ENCODE data around the gene C9orf153. TPM values are rescaled to one million over a fixed set of nuclear protein-coding genes. Genes with fewer than 3 reads are reported as not detected.
"Not testable (repeated sequence)": the region's sequence is repeated elsewhere in the genome, so short reads cannot be mapped to it uniquely, and the experiment has no call there.

The C9orf153 gene
- total RNA-seq, 1 donor from 2014 or later = 0.95 TPM

- ATAC-seq (no peak), DNase-seq (no peak)
- Histone ChIP-seq H3K36me3 (peaks cover 100% of the 10 kb centered on the region), H3K4me3 (no peak overlapping the region), H3K9me3 (no peaks in the 10 kb centered on the region), H3K27ac (no peak overlapping the region), H3K4me1 (no peaks in the 10 kb centered on the region), H3K27me3 (ENCODE audit: low read depth) (no peaks in the 10 kb centered on the region)
- no peak for TF ChIP-seq CTCF (IDR thresholded peaks at IDR 0.05)
- intact Hi-C loops (cut with DNase I) = no loop called here
These were observed 41.2 kb upstream of the C9orf153 start for GRCh38 chr9:86300701-86301100.

GRCh38 chr9:86298873-86299272 lies 39.4 kb upstream of the C9orf153 start:
- no peak overlapping the region for H3K27ac ChIP-seq
- H3K36me3 ChIP-seq = peaks cover 89% of the 10 kb centered on the region
- H3K27me3 ChIP-seq (ENCODE audit: low read depth) = no peaks in the 10 kb centered on the region
- intact Hi-C loops (cut with DNase I) = no loop called here
- H3K4me3 ChIP-seq = no peak overlapping the region
- peak; percentile 48 to 70 for ATAC-seq
- H3K9me3 ChIP-seq = no peaks in the 10 kb centered on the region
- no peaks in the 10 kb centered on the region for H3K4me1 ChIP-seq
- TF ChIP-seq CTCF (IDR thresholded peaks at IDR 0.05) = no peak
- peak; percentile 48 for DNase-seq

- H3K36me3 ChIP-seq = peaks cover 31% of the 10 kb centered on the region
- H3K27ac ChIP-seq; H3K4me1 ChIP-seq; ATAC-seq; DNase-seq; H3K9me3 ChIP-seq; H3K4me3 ChIP-seq; H3K27me3 ChIP-seq (ENCODE audit: low read depth); intact Hi-C loops (cut with DNase I): not testable (repeated sequence)
These were observed 30.9 kb upstream of the C9orf153 start for GRCh38 chr9:86290341-86290740.

GRCh38 chr9:86288499-86289198 lies 29.2 kb upstream of the C9orf153 start:
- TF ChIP-seq CTCF (IDR thresholded peaks at IDR 0.05) = no peak
- no peak for ATAC-seq
- peaks cover 27% of the 10 kb centered on the region for H3K36me3 ChIP-seq
- no peak for DNase-seq
- no peaks in the 10 kb centered on the region for H3K9me3 ChIP-seq
- H3K4me1 ChIP-seq = no peaks in the 10 kb centered on the region
- intact Hi-C loops (cut with DNase I) = no loop called here
- H3K27me3 ChIP-seq (ENCODE audit: low read depth) = no peaks in the 10 kb centered on the region
- no peak overlapping the region for H3K27ac ChIP-seq
- no peak overlapping the region for H3K4me3 ChIP-seq

- Histone ChIP-seq H3K27ac (no peak overlapping the region), H3K9me3 (no peaks in the 10 kb centered on the region), H3K4me3 (no peak overlapping the region), H3K36me3 (peaks cover 27% of the 10 kb centered on the region), H3K27me3 (ENCODE audit: low read depth) (no peaks in the 10 kb centered on the region), H3K4me1 (peaks cover 6% of the 10 kb centered on the region)
- DNase-seq = no peak
- intact Hi-C loops (cut with DNase I) = no loop called here
- peak; percentile 24 for TF ChIP-seq CTCF (IDR thresholded peaks at IDR 0.05)
- ATAC-seq = no peak
These were observed 27.6 kb upstream of the C9orf153 start for GRCh38 chr9:86287013-86287412.

- no peak overlapping the region for H3K27ac ChIP-seq
- ATAC-seq (no peak), DNase-seq (no peak)
- H3K4me1 ChIP-seq = peaks cover 8% of the 10 kb centered on the region
- TF ChIP-seq CTCF (IDR thresholded peaks at IDR 0.05) = no peak
- no peak overlapping the region for H3K4me3 ChIP-seq
- peaks cover 27% of the 10 kb centered on the region for H3K36me3 ChIP-seq
- intact Hi-C loops (cut with DNase I) = no loop called here
- no peaks in the 10 kb centered on the region for H3K27me3 ChIP-seq (ENCODE audit: low read depth)
- no peaks in the 10 kb centered on the region for H3K9me3 ChIP-seq
These were observed 26.8 kb upstream of the C9orf153 start for GRCh38 chr9:86286278-86286677.

Data from lower lobe of right lung (tissue), 2 donors.